ENCODE results near the gene RSPH3.
"Not testable (repeated sequence)": the region's sequence is repeated elsewhere in the genome, so short reads cannot be mapped to it uniquely, and the experiment has no call there.

The RSPH3 gene

GRCh38 chr6:158972241-158973233 is 27.5 kb downstream of the RSPH3 start:
- DNase-seq (ENCODE audit: low read depth in 2 of 2), result no peak

GRCh38 chr6:158970640-158971275 is 29.2 kb downstream of the RSPH3 start:
- no peak for DNase-seq (ENCODE audit: low read depth in 2 of 2)

- DNase-seq (ENCODE audit: low read depth in 2 of 2), result no peak
Measured at GRCh38 chr6:158969148-158969547, 30.9 kb downstream of the RSPH3 start.

- no peak for DNase-seq (ENCODE audit: low read depth in 2 of 2)
Measured at GRCh38 chr6:158963020-158963808, 36.8 kb downstream of the RSPH3 start.

- DNase-seq (ENCODE audit: low read depth in 2 of 2), result no peak
Measured at GRCh38 chr6:158962371-158962770, 37.6 kb downstream of the RSPH3 start.

- DNase-seq (ENCODE audit: low read depth in 2 of 2), result no peak
Measured at GRCh38 chr6:158960026-158960425, 40.0 kb downstream of the RSPH3 start.

GRCh38 chr6:158959552-158959951 is 40.5 kb downstream of the RSPH3 start:
- DNase-seq (ENCODE audit: low read depth in 2 of 2), result no peak

GRCh38 chr6:158958504-158959386 is 41.3 kb downstream of the RSPH3 start:
- DNase-seq (ENCODE audit: low read depth in 2 of 2), result no peak

GRCh38 chr6:158955255-158955654 is 44.7 kb downstream of the RSPH3 start:
- DNase-seq (ENCODE audit: low read depth in 2 of 2), result no peak

- no peak for DNase-seq (ENCODE audit: low read depth in 2 of 2)
Measured at GRCh38 chr6:158954753-158955152, 45.2 kb downstream of the RSPH3 start.

GRCh38 chr6:158952011-158952410 is 48.0 kb downstream of the RSPH3 start:
- not testable (repeated sequence) for DNase-seq (ENCODE audit: low read depth in 2 of 2)

GRCh38 chr6:158951565-158951964 is 48.4 kb downstream of the RSPH3 start:
- not testable (repeated sequence) for DNase-seq (ENCODE audit: low read depth in 2 of 2)

GRCh38 chr6:158947284-158947683 is 52.7 kb downstream of the RSPH3 start:
- no peak for DNase-seq (ENCODE audit: low read depth in 2 of 2)

GRCh38 chr6:158943380-158944032 is 56.5 kb downstream of the RSPH3 start:
- no peak for DNase-seq (ENCODE audit: low read depth in 2 of 2)

GRCh38 chr6:158942349-158942748 is 57.7 kb downstream of the RSPH3 start:
- no peak for DNase-seq (ENCODE audit: low read depth in 2 of 2)

GRCh38 chr6:158941246-158941645 is 58.8 kb downstream of the RSPH3 start:
- no peak for DNase-seq (ENCODE audit: low read depth in 2 of 2)

GRCh38 chr6:158939255-158940159 is 60.5 kb downstream of the RSPH3 start:
- DNase-seq (ENCODE audit: low read depth in 2 of 2), result no peak

- DNase-seq (ENCODE audit: low read depth in 2 of 2), result no peak
Measured at GRCh38 chr6:158938811-158939254, 61.2 kb downstream of the RSPH3 start.

GRCh38 chr6:158938220-158938619 is 61.8 kb downstream of the RSPH3 start:
- no peak for DNase-seq (ENCODE audit: low read depth in 2 of 2)
